ENCODE measurements around the gene NFATC1. TPM values are rescaled to one million over a fixed set of nuclear protein-coding genes. Genes with fewer than 3 reads are reported as not detected.

The NFATC1 gene
- total RNA-seq, 2 donors from 2014 or later = 5.2 to 5.9 TPM

- no peak overlapping the region for H3K4me3 ChIP-seq
- H3K4me1 ChIP-seq = no peaks in the 10 kb centered on the region
- no peaks in the 10 kb centered on the region for H3K27me3 ChIP-seq
- intact Hi-C loops (cut with DNase I) = no loop called here
- no peak for DNase-seq
- H3K9me3 ChIP-seq = no peaks in the 10 kb centered on the region
- TF ChIP-seq CTCF (IDR thresholded peaks at IDR 0.05) (no peak), POLR2A (IDR thresholded peaks at IDR 0.05) (no peak)
- ATAC-seq = no peak
- peaks cover 0 to 2% of the 10 kb centered on the region in 2 donors for H3K36me3 ChIP-seq (replicated peaks in 1 of 2; ENCODE audit: insufficient read depth in 1 of 2, low read depth in 2 of 2)
- H3K27ac ChIP-seq = no peak overlapping the region
- 80 to 89% methylated on average over 10 to 15 of the region's 15 CpGs for WGBS, 2 donors
Measured at GRCh38 chr18:79445221-79445620, 49.5 kb downstream of the NFATC1 start.

- no peak overlapping the region for H3K4me3 ChIP-seq
- WGBS, 2 donors = 68 to 78% methylated on average over 18 of the region's 18 CpGs
- TF ChIP-seq POLR2A (IDR thresholded peaks at IDR 0.05) = no peak
- TF ChIP-seq CTCF (IDR thresholded peaks at IDR 0.05) = no peak
- DNase-seq (no peak), ATAC-seq (no peak)
- no peaks in the 10 kb centered on the region for H3K9me3 ChIP-seq
- intact Hi-C loops (cut with DNase I) = no loop called here
- H3K4me1 ChIP-seq = no peaks in the 10 kb centered on the region
- peaks cover 0 to 2% of the 10 kb centered on the region in 2 donors for H3K36me3 ChIP-seq (replicated peaks in 1 of 2; ENCODE audit: insufficient read depth in 1 of 2, low read depth in 2 of 2)
- no peak overlapping the region for H3K27ac ChIP-seq
- H3K27me3 ChIP-seq = no peaks in the 10 kb centered on the region
Measured at GRCh38 chr18:79445696-79446561, 50.2 kb downstream of the NFATC1 start.

GRCh38 chr18:79446931-79447330 lies 51.2 kb downstream of the NFATC1 start:
- H3K4me1 ChIP-seq = no peaks in the 10 kb centered on the region
- H3K4me3 ChIP-seq = no peak overlapping the region
- no peak for TF ChIP-seq POLR2A (IDR thresholded peaks at IDR 0.05)
- no peak for TF ChIP-seq CTCF (IDR thresholded peaks at IDR 0.05)
- H3K27me3 ChIP-seq = no peaks in the 10 kb centered on the region
- no peak overlapping the region for H3K27ac ChIP-seq
- peaks cover 0 to 2% of the 10 kb centered on the region in 2 donors for H3K36me3 ChIP-seq (replicated peaks in 1 of 2; ENCODE audit: insufficient read depth in 1 of 2, low read depth in 2 of 2)
- ATAC-seq = no peak
- no peak for DNase-seq
- intact Hi-C loops (cut with DNase I) = no loop called here
- H3K9me3 ChIP-seq = no peaks in the 10 kb centered on the region
- WGBS, 2 donors = 93 to 95% methylated on average over 18 to 24 of the region's 24 CpGs

- intact Hi-C loops (cut with DNase I) = no loop called here
- Histone ChIP-seq H3K36me3 (replicated peaks in 1 of 2; ENCODE audit: insufficient read depth in 1 of 2, low read depth in 2 of 2) (peaks cover 0 to 2% of the 10 kb centered on the region in 2 donors), H3K27ac (no peak overlapping the region), H3K9me3 (no peaks in the 10 kb centered on the region), H3K4me1 (no peaks in the 10 kb centered on the region), H3K4me3 (no peak overlapping the region), H3K27me3 (no peaks in the 10 kb centered on the region)
- 83 to 88% methylated on average over 18 to 26 of the region's 29 CpGs for WGBS, 2 donors
- DNase-seq (no peak), ATAC-seq (no peak)
- TF ChIP-seq POLR2A (IDR thresholded peaks at IDR 0.05) (no peak), CTCF (IDR thresholded peaks at IDR 0.05) (no peak)
Measured at GRCh38 chr18:79447703-79448367, 52.1 kb downstream of the NFATC1 start.
